Measurements from ENCODE around the gene PPTC7.

PPTC7 gene

DNA sequence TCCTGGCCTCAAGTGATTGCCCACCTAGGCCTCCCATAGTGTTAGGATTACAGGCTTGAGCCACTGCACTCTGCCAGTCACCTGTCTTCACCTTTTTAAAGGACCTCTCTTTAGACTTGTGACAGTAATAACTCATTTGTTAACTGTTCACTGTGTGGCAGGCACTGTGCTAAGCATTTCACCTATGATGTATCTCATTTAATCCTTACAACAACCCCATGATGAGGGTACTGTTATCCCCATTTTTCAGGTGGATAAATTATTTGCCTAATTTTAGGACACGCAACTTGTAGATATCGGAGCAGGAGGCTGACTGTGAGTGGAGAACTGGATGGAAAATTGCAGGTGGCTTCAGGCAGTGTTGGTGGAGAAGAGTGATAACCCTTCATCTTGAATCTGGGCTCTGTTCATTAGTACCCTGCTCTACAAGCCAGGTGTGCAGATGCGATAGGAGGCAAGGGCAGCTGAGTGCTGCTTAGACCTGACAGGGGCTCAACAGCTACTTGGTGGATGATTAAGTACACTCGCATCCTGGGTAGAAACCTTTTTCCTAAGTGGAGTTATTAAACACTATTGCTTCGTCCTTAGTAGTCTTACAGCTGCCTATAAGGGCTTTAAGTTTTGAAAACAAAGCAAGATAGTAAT is 33.5 kb upstream of the PPTC7 start:
- TF ChIP-seq FOXM1 (IDR thresholded peaks at IDR 0.05; ENCODE audit: borderline replicate concordance, low read depth), result no peak
- no peak for TF ChIP-seq CREB1 (IDR thresholded peaks at IDR 0.05; ENCODE audit: low read depth)
- no peak for TF ChIP-seq YY1 (IDR thresholded peaks at IDR 0.05; ENCODE audit: low read depth)
- no peak for TF ChIP-seq EP300 (IDR thresholded peaks at IDR 0.05; ENCODE audit: borderline replicate concordance)
- TF ChIP-seq TCF12 (IDR thresholded peaks at IDR 0.05; ENCODE audit: low read depth), result no peak
- no peak for TF ChIP-seq MAX (IDR thresholded peaks at IDR 0.05)
- TF ChIP-seq EGR1 (IDR thresholded peaks at IDR 0.05), result no peak
- TF ChIP-seq, protein P1, sequence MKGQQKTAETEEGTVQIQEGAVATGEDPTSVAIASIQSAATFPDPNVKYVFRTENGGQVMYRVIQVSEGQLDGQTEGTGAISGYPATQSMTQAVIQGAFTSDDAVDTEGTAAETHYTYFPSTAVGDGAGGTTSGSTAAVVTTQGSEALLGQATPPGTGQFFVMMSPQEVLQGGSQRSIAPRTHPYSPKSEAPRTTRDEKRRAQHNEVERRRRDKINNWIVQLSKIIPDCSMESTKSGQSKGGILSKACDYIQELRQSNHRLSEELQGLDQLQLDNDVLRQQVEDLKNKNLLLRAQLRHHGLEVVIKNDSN (IDR thresholded peaks at IDR 0.05), result no peak
- TF ChIP-seq, protein P2, sequence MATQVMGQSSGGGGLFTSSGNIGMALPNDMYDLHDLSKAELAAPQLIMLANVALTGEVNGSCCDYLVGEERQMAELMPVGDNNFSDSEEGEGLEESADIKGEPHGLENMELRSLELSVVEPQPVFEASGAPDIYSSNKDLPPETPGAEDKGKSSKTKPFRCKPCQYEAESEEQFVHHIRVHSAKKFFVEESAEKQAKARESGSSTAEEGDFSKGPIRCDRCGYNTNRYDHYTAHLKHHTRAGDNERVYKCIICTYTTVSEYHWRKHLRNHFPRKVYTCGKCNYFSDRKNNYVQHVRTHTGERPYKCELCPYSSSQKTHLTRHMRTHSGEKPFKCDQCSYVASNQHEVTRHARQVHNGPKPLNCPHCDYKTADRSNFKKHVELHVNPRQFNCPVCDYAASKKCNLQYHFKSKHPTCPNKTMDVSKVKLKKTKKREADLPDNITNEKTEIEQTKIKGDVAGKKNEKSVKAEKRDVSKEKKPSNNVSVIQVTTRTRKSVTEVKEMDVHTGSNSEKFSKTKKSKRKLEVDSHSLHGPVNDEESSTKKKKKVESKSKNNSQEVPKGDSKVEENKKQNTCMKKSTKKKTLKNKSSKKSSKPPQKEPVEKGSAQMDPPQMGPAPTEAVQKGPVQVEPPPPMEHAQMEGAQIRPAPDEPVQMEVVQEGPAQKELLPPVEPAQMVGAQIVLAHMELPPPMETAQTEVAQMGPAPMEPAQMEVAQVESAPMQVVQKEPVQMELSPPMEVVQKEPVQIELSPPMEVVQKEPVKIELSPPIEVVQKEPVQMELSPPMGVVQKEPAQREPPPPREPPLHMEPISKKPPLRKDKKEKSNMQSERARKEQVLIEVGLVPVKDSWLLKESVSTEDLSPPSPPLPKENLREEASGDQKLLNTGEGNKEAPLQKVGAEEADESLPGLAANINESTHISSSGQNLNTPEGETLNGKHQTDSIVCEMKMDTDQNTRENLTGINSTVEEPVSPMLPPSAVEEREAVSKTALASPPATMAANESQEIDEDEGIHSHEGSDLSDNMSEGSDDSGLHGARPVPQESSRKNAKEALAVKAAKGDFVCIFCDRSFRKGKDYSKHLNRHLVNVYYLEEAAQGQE (IDR thresholded peaks at IDR 0.05; ENCODE audit: low read depth), result no peak
- no peak for TF ChIP-seq CEBPB (IDR thresholded peaks at IDR 0.05)

GRCh38 chr12:110615171-110615570 is 32.1 kb upstream of the PPTC7 start:
- TF ChIP-seq, protein P1 (IDR thresholded peaks at IDR 0.05), result no peak
- no peak for TF ChIP-seq RAD21 (IDR thresholded peaks at IDR 0.05; ENCODE audit: low read depth)
- TF ChIP-seq FOXM1 (IDR thresholded peaks at IDR 0.05; ENCODE audit: borderline replicate concordance, low read depth), result no peak
- TF ChIP-seq EP300 (IDR thresholded peaks at IDR 0.05; ENCODE audit: borderline replicate concordance), result no peak
- TF ChIP-seq, protein P2 (IDR thresholded peaks at IDR 0.05; ENCODE audit: low read depth), result no peak
- TF ChIP-seq ZBTB7A (IDR thresholded peaks at IDR 0.05; ENCODE audit: low read depth), result no peak
- TF ChIP-seq NFIC (IDR thresholded peaks at IDR 0.05), result no peak
- no peak for TF ChIP-seq YY1 (IDR thresholded peaks at IDR 0.05; ENCODE audit: low read depth)

GRCh38 chr12:110613771-110614684 is 30.9 kb upstream of the PPTC7 start, which contains the start of gene TCTN1:
TCTN1 (plus strand) TSS chr12:110614129; CDS start chr12:110614183, 54 bp downstream.
- TF ChIP-seq TCF12 (IDR thresholded peaks at IDR 0.05; ENCODE audit: low read depth) (peak; percentile 17; the same call in 1 of the 2 replicates), TAF1 (IDR thresholded peaks at IDR 0.05; ENCODE audit: low read depth) (peak; percentile 44), MAX (IDR thresholded peaks at IDR 0.05) (peak; percentile 76), TEAD4 (IDR thresholded peaks at IDR 0.05) (no peak)
- TF ChIP-seq, protein P2 (IDR thresholded peaks at IDR 0.05; ENCODE audit: low read depth), result no peak

- TF ChIP-seq EP300 (IDR thresholded peaks at IDR 0.05; ENCODE audit: borderline replicate concordance) (no peak), TEAD4 (IDR thresholded peaks at IDR 0.05) (no peak), TAF1 (IDR thresholded peaks at IDR 0.05; ENCODE audit: low read depth) (no peak), CREB1 (IDR thresholded peaks at IDR 0.05; ENCODE audit: low read depth) (no peak), TCF12 (IDR thresholded peaks at IDR 0.05; ENCODE audit: low read depth) (no peak), MAX (IDR thresholded peaks at IDR 0.05) (no peak), NFIC (IDR thresholded peaks at IDR 0.05) (no peak)
- TF ChIP-seq, protein P1 (IDR thresholded peaks at IDR 0.05), result no peak
- TF ChIP-seq, protein P2 (IDR thresholded peaks at IDR 0.05; ENCODE audit: low read depth), result no peak
Measured at GRCh38 chr12:110613071-110613770, 30.1 kb upstream of the PPTC7 start.

Measured in Ishikawa (cell line).